Measurements from ENCODE around the gene PTDSS2.
"Not testable (repeated sequence)": the region's sequence is repeated elsewhere in the genome, so short reads cannot be mapped to it uniquely, and the experiment has no call there.

Gene PTDSS2

DNA sequence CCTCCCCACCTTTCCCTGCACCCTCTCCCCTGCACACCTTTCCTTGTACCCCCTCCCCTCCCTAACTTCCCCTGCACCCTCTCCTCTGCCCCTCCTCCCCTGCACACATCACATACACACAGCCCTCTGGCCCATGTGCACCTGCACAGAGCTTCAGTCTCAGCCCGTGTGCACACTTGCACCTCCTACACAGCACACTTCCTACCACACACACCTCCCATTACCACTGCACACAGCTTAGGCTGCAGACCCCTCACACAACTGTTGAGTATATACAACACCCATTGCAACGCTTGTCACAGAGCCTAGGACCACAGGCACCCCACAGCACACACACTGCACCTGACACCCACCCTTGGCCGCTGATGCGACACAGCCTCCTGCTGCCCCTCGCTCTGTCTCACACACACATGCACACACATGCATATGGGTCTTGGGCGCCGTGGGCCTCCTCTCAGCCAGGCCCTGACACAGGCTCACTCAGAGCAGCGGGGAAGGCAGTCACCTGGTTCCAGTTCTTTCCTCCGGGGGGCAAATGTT is 35.7 kb upstream of the PTDSS2 start:
- DNase-seq: no peak

DNA sequence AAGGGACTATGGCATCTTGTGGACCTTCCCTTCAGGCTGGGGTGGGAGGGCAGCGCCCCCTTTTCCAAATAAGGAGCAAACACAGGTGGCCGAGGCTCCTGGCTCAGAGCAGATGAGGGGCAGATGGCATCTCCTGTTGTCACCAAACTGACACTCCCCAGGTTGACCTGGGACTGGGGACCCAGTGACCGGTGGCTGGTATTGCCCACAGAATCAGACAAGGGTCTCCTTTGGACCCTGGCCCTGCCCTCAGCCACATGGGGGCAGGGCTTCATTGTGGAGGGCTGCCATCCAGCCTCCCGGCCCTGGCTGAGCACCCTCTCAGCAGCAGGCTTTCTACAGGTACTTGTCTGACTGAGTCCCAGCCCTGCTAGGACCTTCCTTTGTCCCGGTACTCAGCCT is 34.4 kb upstream of the PTDSS2 start:
- no peak for DNase-seq

DNA sequence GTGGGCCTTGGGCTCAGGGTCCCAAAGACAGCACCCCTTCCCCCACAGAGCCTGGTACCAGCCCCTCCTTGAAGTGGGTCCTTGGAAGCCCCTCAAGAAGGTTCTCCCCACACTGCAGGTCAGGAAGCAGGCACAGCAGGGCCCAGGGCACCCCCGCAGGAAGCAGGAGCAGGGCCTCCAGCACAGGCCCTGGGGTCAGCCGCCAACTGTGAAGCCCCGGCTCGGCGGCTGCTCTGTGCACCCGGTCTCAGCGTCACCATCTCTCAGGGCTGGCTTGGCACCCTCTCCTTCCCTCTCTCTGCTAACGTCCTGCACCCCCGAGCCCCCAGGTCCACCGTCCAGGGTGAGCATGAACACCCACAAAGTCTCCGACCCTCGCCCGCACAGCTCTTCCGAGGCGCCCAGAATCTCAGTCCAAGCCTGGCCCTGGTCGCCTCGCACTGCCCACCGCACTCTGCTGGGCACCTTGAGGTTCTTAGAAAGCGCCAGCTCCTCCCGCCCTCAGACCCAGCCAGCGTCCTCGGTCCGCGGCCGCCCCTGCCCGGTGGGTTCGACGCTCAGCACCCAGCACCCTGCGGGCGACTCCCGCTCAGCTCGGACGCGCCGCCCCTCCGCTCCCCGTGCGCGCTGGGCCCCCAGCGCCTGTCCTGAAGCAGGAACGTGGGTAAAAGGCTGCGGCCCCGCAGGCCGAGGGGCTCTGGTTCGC is 33.9 kb upstream of the PTDSS2 start:
- DNase-seq: no peak

GRCh38 chr11:416757-417621 is 33.1 kb upstream of the PTDSS2 start:
- DNase-seq: no peak

- no peak for DNase-seq
These were observed 32.3 kb upstream of the PTDSS2 start for GRCh38 chr11:417652-418342.

DNA sequence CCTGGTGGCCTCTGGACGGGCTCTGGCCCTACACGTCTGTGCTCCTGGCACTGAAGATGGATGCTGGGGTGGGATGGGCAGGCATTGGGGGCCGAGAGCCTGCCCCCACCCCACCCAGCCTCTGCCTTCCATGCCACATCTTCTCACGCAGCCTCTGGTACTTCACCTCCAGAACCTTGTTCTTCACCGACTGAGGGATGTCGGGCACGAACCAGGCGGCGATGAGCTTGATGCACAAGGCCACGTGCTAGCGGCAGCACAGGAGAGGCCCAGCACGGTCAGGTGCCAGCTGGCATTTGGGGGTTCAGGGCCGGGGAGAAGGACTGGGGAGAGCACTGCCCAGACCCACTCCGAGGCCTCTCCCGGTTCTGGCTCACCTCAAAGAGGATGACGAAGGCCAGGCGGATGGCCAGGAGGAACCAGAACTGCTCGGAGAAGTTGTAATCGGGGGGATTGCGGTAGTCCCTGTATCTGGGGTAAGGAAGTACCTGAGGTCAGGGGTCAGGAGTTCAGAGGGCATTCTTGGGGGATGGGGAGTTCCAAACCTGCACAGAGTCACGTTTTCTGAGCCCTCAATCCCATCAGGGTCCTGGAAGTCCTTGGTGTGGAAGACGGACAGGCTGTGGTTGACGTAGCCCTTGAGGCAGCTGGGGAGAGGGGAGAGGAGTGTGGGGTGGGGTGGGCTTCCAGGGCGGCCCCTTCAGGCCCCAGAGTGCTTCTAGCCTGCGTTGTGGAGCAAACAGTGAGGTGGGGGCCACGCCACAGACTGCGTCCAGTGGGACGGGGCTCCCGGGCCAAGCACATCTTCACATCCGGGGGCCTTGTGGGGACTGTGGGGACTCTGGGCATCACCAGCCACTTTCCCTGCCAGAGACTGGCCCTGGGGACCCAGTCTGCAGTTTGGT is 31.5 kb upstream of the PTDSS2 start:
- no peak for DNase-seq

- no peak for DNase-seq
These were observed 30.7 kb upstream of the PTDSS2 start for GRCh38 chr11:419248-420005.

GRCh38 chr11:420054-420910 is 29.8 kb upstream of the PTDSS2 start:
- no peak for DNase-seq

- no peak for DNase-seq
These were observed 29.2 kb upstream of the PTDSS2 start for GRCh38 chr11:420911-421321.

GRCh38 chr11:422249-422656 is 27.8 kb upstream of the PTDSS2 start:
- no peak for DNase-seq

DNA sequence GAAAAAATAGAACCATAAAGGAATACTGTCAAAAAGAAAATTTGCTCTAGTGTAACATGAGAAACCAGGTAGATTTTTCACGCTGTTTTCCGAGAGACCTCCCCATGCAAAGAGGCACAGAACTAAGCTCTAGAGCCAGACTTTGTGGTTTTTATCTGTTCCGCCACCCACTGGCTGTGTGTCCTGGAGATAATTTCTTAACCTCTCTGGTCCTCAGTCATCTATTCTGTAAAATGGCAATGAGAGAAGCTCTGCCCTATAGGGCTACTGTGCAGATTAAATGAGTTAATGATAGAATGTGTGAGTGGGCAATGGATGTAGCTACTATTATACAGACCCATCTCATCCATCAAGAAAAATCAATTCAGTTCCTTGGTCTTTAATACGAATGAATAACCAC is 25.8 kb upstream of the PTDSS2 start:
- DNase-seq: no peak

DNA sequence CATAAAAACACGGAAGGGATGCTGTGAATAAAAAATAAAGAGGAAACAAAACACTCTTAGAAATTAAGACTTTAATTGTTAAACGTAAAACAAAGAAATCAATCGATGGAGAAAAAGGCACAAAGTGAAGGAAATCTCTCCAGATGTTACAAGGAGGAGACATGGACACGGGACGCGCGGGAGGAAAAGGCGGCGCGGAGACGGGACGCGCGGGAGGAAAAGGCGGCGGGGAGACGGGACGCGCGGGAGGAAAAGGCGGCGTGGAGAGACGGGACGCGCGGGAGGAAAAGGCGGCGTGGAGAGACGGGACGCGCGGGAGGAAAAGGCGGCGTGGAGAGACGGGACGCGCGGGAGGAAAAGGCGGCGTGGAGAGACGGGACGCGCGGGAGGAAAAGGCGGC is 25.3 kb upstream of the PTDSS2 start:
- not testable (repeated sequence) for DNase-seq

DNA sequence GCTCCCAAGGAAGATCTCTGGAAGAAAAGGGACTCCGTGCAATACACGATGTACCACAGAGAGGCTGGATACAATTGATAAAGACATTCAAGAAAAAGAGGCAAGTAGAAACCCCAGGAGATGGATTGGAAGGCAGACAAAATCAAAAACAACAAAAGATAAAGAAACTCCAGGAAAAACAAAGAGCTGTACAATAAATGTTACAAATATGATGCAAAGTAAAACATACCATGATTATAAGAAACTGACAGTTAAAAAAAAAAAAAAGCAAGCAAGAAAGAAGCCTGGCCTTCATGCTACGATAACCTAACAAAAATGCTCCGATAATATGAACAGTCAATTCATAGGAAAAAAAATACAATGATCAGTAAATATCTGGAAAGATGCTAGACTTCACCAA is 24.8 kb upstream of the PTDSS2 start:
- DNase-seq: no peak

DNA sequence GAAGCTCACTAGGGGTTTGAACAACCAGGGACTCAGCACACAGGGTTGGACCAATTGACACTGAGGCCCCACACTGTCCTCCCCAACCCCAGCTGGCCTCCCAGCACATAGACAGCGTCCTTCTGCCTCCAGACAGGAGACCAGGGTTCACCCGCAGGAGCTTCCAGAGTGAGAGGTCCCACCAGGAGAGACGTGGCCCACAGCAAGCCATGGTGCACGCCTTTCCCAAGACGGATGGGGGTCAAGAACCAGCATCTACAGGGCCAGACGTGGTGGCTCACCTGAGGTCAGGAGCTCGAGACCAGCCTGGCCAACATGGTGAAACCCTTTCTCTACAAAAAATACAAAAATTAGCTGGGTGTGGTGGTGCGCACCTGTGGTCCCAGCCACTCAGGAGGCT is 23.2 kb upstream of the PTDSS2 start:
- DNase-seq: no peak

DNA sequence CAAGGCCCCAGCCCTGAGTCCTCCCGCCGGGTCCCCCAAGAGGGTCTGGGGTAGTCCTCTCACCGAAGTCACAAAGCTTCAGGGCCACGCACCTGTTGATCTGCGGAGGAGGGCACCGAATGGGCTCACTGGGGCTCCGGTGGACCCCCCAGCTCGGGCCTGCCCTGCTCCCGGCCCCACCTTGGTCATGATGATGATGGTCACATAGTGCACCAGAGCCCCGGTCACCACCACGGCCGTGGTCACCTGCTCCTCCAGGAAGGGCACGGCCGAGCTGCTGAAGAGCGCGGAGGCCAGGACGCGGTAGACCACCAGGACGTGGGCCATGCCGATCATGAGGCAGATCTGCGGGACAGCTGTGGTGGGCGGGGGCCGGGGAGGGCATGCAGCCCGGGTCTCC is 21.8 kb upstream of the PTDSS2 start:
- no peak for DNase-seq

DNA sequence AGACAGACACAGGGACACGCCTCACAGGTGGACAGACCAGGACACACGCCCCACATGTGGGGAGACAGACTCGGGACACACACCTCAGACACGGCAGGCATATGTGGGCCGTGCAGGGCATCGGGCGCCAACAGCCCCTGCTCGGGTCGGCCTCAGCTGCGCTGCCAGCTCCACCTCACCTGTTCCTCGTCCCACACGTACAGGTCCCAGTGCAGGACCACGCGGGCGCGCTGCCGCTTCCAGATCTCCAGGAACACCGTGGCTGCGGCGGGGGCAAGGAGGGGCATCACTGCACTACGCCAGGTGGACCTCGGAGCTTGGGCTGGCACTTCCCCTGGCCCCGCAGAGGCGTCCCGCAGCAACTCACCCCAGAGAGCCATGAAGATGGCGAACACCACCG is 20.7 kb upstream of the PTDSS2 start:
- DNase-seq: no peak

- no peak for DNase-seq
These were observed 20.1 kb upstream of the PTDSS2 start for GRCh38 chr11:429931-430456.

DNA sequence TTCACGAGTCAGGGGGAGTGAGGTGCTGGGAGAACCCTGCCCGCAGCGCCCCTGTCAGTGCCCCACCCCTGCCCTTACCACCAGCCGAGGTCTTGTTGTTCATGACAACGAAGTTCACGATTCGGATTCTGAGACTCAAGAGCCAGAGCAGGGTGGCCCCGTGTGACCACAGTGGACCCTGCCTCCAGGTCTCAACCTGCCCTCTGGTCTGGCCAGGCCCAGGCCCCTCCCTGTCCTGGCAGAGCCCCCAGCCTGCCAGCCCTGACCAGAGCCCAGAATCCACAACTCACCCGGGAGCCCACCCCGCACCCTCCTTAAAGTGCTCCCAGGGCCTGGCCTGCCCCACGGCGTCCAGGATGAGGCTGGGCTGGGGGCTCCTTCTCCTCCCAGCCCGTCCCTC is 18.2 kb upstream of the PTDSS2 start:
- DNase-seq: no peak

GRCh38 chr11:432501-433100 is 17.5 kb upstream of the PTDSS2 start:
- DNase-seq: no peak

- DNase-seq: no peak
These were observed 17.0 kb upstream of the PTDSS2 start for GRCh38 chr11:433111-433510.
